Esophagus squamous epithelium (tissue), 4 donors: ENCODE results near the gene ZNF747.

Source experiments
- POLR2A ChIP-seq, 4 donors: fragments of 450-650 bp; IDR thresholded peaks; one replicate each; pipeline ENCODE4 v1.6.1; 2017; ENCODE audit warnings: antibody characterized with exemption in 4 of 4, mild to moderate bottlenecking in 4 of 4, moderate library complexity in 3 of 4
- TF ChIP-seq, protein P1 (sequence below), 6 experiments: fragments of 450-650 bp in 4 of 6; fragments of 200-600 bp in 2 of 6; sonication (generic) in 2 of 6; IDR thresholded peaks; one replicate each; pipeline ENCODE4 v1.5.1; 2016 to 2019; ENCODE audit warnings: antibody characterized with exemption in 6 of 6, mild to moderate bottlenecking in 4 of 6, moderate library complexity in 4 of 6

DNA sequence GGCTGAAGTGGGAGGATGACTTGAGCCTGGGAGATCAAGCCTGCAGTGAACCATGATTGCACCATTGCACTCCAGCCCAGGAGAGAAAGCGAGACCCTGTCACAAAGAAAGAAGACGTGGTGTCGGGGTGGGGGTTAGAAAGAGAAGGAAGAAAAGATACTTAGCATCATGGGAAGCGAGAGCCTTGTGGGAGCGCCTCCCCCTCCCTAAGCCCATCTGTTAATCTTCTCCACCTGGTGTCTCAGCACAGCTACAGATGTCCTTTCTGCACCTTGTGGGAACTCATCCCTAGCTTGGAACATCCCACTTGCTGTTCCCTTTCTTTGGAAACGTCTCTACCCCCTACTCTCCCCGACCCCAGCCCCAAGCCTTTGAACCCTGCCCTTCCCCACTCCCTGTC lies 30.9 kb upstream of the ZNF747 start:
- TF ChIP-seq, protein P1, sequence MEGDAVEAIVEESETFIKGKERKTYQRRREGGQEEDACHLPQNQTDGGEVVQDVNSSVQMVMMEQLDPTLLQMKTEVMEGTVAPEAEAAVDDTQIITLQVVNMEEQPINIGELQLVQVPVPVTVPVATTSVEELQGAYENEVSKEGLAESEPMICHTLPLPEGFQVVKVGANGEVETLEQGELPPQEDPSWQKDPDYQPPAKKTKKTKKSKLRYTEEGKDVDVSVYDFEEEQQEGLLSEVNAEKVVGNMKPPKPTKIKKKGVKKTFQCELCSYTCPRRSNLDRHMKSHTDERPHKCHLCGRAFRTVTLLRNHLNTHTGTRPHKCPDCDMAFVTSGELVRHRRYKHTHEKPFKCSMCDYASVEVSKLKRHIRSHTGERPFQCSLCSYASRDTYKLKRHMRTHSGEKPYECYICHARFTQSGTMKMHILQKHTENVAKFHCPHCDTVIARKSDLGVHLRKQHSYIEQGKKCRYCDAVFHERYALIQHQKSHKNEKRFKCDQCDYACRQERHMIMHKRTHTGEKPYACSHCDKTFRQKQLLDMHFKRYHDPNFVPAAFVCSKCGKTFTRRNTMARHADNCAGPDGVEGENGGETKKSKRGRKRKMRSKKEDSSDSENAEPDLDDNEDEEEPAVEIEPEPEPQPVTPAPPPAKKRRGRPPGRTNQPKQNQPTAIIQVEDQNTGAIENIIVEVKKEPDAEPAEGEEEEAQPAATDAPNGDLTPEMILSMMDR (IDR thresholded peaks at IDR 0.05) = no peak
- TF ChIP-seq POLR2A (IDR thresholded peaks at IDR 0.05) = no peak
